Fibroblast of lung (primary cell): ENCODE results near the gene EPG5. TPM values are rescaled to one million over a fixed set of nuclear protein-coding genes. Genes with fewer than 3 reads are reported as not detected.

ENCODE experiments used
- DNase-seq, 2 donors: peaks; one replicate each; pipeline versions ENCODE4 v3.0.0 to v3.0.0-alpha.2; 2010; ENCODE audit warnings: low read depth in 2 of 2
- H2AFZ ChIP-seq: 2 replicates; pipeline ENCODE4 v1.5.1; 2012; ENCODE audit warnings: low read length, control low read depth, inconsistent platforms
- H3K27ac ChIP-seq: 2 replicates; pipeline ENCODE4 v1.5.1; 2011; ENCODE audit warnings: low read length, control low read depth; ENCODE audit not compliant: insufficient read depth
- H3K27me3 ChIP-seq: 2 replicates; pipeline ENCODE4 v1.5.1; 2011; ENCODE audit warnings: mild to moderate bottlenecking, low read length; ENCODE audit not compliant: control insufficient read depth, insufficient read depth
- H3K36me3 ChIP-seq: 2 replicates; pipeline ENCODE4 v1.5.1; 2011; ENCODE audit warnings: low read length; ENCODE audit not compliant: control insufficient read depth, insufficient read depth
- H3K4me1 ChIP-seq: 2 replicates; pipeline ENCODE4 v1.5.1; 2011; ENCODE audit warnings: low read length; ENCODE audit not compliant: control insufficient read depth, insufficient read depth; ENCODE audit errors: extremely low read depth
- H3K4me2 ChIP-seq: 2 replicates; pipeline ENCODE4 v1.5.1; 2011; ENCODE audit warnings: low read length, control low read depth; ENCODE audit not compliant: insufficient read depth; ENCODE audit errors: extremely low read depth
- H3K4me3 ChIP-seq, 4 experiments: fragments of 200-600 bp in 1 of 4; sonication (generic) in 1 of 4; replicated peaks in 1 of 4; 2 replicates each; pipeline ENCODE4 v1.5.1; 2011 to 2016; ENCODE audit warnings: low read length in 4 of 4, low read depth in 3 of 4, mild to moderate bottlenecking in 3 of 4, control low read depth in 2 of 4, inconsistent platforms in 1 of 4, mixed read lengths in 1 of 4; ENCODE audit not compliant: insufficient read depth in 1 of 4; ENCODE audit errors: control extremely low read depth in 1 of 4
- H3K79me2 ChIP-seq: 2 replicates; pipeline ENCODE4 v1.5.1; 2012; ENCODE audit warnings: mild to moderate bottlenecking, low read length, inconsistent platforms; ENCODE audit not compliant: control insufficient read depth, insufficient read depth
- H3K9ac ChIP-seq: 2 replicates; pipeline ENCODE4 v1.5.1; 2011; ENCODE audit warnings: mild to moderate bottlenecking, low read length, control low read depth; ENCODE audit not compliant: insufficient read depth
- H3K9me3 ChIP-seq: 2 replicates; pipeline ENCODE4 v1.5.1; 2012; ENCODE audit warnings: low read depth, low read length; ENCODE audit not compliant: control insufficient read depth, insufficient read depth
- H4K20me1 ChIP-seq: 2 replicates; pipeline ENCODE4 v1.5.1; 2011; ENCODE audit warnings: low read length; ENCODE audit not compliant: control insufficient read depth, insufficient read depth; ENCODE audit errors: extremely low read depth
- EZH2 ChIP-seq: IDR thresholded peaks from 2 replicates; pipeline ENCODE4 v1.5.1; 2012; ENCODE audit warnings: low read length, control low read depth, mild to moderate bottlenecking; ENCODE audit errors: missing control alignments
- polyA plus RNA-seq, 2 donors: library from polyadenylated mRNA; depleted of rRNA in 1 of 2; stranded (reverse) in 1 of 2; unstranded in 1 of 2; fragments of >200 nt; gene quantifications; 2 replicates each; pipeline ENCODE4 v1.2.1, GENCODE V29; 2011 to 2012; ENCODE audit warnings: missing spikeins in 1 of 2
- total RNA-seq: library from RNA; depleted of rRNA; stranded (reverse); fragments of >200 nt; gene quantifications from 2 replicates; pipeline ENCODE4 v1.2.1, GENCODE V29; 2014
- TF ChIP-seq, protein P1 (sequence below), 2 donors: IDR thresholded peaks in 1 of 2; conservative IDR thresholded peaks in 1 of 2; 1 replicate in 1 of 2; 2 replicates in 1 of 2; pipeline ENCODE4 v1.5.1; 2011 to 2012; ENCODE audit warnings: low read length in 2 of 2, control low read depth in 1 of 2, inconsistent platforms in 1 of 2, low read depth in 1 of 2, mild to moderate bottlenecking in 1 of 2

EPG5 gene
- total and polyA plus RNA-seq, 2 donors (not counting 1 experiment from before 2014, with no cell fraction given): 60.0 to 87.4 TPM

DNA sequence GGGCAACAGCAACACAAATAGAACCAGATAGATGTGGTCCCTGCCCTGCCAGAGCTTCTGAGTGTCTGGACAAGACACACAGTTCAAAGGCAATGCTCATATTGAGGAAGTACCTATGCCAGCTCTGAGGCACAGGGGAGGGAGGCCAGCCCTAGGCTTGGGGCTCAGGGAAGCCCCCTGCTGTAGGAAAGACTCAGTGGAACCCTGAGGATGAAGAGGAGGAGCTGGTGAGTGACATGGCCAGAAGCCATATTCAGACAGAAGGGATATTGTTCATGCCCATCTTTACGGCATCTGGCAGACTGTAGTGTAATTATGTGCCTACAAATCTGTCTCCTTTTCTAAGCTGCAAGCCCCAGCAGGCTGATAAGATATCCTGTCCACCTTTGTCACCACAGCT lies 132.8 kb downstream of the EPG5 start:
- Histone ChIP-seq H3K4me2 (no peak overlapping the region), H3K4me3 (no peak overlapping the region), H3K9me3 (no peaks in the 10 kb centered on the region), H3K4me1 (peaks cover 11% of the 10 kb centered on the region), H3K9ac (no peak overlapping the region), H3K79me2 (no peaks in the 10 kb centered on the region), H3K36me3 (no peaks in the 10 kb centered on the region), H4K20me1 (no peaks in the 10 kb centered on the region), H2AFZ (no peak overlapping the region), H3K27ac (no peak overlapping the region), H3K27me3 (no peaks in the 10 kb centered on the region)
- no peak for DNase-seq
- TF ChIP-seq, protein P1, sequence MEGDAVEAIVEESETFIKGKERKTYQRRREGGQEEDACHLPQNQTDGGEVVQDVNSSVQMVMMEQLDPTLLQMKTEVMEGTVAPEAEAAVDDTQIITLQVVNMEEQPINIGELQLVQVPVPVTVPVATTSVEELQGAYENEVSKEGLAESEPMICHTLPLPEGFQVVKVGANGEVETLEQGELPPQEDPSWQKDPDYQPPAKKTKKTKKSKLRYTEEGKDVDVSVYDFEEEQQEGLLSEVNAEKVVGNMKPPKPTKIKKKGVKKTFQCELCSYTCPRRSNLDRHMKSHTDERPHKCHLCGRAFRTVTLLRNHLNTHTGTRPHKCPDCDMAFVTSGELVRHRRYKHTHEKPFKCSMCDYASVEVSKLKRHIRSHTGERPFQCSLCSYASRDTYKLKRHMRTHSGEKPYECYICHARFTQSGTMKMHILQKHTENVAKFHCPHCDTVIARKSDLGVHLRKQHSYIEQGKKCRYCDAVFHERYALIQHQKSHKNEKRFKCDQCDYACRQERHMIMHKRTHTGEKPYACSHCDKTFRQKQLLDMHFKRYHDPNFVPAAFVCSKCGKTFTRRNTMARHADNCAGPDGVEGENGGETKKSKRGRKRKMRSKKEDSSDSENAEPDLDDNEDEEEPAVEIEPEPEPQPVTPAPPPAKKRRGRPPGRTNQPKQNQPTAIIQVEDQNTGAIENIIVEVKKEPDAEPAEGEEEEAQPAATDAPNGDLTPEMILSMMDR (conservative IDR thresholded peaks at IDR 0.05 in 1 of 2, IDR thresholded peaks at IDR 0.05 in 1 of 2; ENCODE audit: low read depth in 1 of 2, low read length in 2 of 2): no peak
- no peak for TF ChIP-seq EZH2

DNA sequence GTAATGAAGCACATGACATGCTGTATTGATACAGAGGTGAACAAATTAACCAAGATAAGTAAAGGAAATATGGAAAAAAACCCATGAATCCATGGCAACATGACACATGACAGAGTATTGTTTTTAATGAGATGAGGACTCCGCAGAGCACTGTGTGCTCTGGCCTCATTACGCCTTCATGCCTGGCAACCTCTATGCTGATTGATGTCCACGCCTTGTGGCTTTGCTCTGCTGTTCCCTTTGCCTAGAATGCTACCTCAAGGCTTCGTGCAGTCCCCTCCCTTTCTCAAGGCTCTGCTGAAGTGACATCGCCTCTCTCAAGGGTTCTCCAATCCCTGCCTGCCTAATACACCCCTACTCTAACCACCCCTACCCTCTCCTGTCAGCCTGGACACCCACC lies 133.3 kb downstream of the EPG5 start:
- Histone ChIP-seq H3K27me3 (no peaks in the 10 kb centered on the region), H3K27ac (no peak overlapping the region), H3K4me3 (no peak overlapping the region), H3K4me1 (peaks cover 16% of the 10 kb centered on the region), H3K79me2 (no peaks in the 10 kb centered on the region), H3K9me3 (no peaks in the 10 kb centered on the region), H3K4me2 (no peak overlapping the region), H3K36me3 (no peaks in the 10 kb centered on the region), H4K20me1 (no peaks in the 10 kb centered on the region), H2AFZ (no peak overlapping the region), H3K9ac (no peak overlapping the region)
- no peak for DNase-seq
- TF ChIP-seq, protein P1 (conservative IDR thresholded peaks at IDR 0.05 in 1 of 2, IDR thresholded peaks at IDR 0.05 in 1 of 2; ENCODE audit: low read depth in 1 of 2, low read length in 2 of 2): no peak
- no peak for TF ChIP-seq EZH2

DNA sequence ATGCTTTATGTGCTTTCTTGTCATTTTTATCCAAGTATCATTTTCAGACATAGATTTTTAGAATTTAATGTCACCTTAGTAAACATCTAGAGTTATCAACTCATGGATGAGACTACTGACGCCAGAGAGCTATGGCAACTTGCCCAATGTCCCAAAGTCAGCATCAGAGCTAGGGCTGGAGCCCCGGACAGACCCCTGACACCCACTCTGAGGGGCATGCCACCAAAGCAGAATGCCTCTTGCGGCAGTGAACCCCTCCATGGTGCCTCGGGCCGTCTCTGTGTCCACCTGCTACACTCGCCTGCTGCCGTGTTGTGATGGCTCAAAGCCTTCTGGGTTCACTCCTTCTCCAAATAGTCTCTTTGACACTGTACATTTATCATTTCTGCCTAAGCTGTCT lies 136.2 kb downstream of the EPG5 start:
- H3K4me3 ChIP-seq: no peak overlapping the region
- no peaks in the 10 kb centered on the region for H3K36me3 ChIP-seq
- H3K27ac ChIP-seq: no peak overlapping the region
- no peak for DNase-seq
- H3K27me3 ChIP-seq: no peaks in the 10 kb centered on the region
- H3K4me2 ChIP-seq: no peak overlapping the region
- no peak for TF ChIP-seq EZH2
- TF ChIP-seq, protein P1 (conservative IDR thresholded peaks at IDR 0.05 in 1 of 2, IDR thresholded peaks at IDR 0.05 in 1 of 2; ENCODE audit: low read depth in 1 of 2, low read length in 2 of 2): no peak
- H3K4me1 ChIP-seq: peaks cover 26% of the 10 kb centered on the region
- no peaks in the 10 kb centered on the region for H4K20me1 ChIP-seq
- no peaks in the 10 kb centered on the region for H3K9me3 ChIP-seq
- H3K79me2 ChIP-seq: no peaks in the 10 kb centered on the region
- no peak overlapping the region for H3K9ac ChIP-seq
- no peak overlapping the region for H2AFZ ChIP-seq
